ENCODE data around the gene RREB1. TPM values are rescaled to one million over a fixed set of nuclear protein-coding genes. Genes with fewer than 3 reads are reported as not detected.

The RREB1 gene
- total RNA-seq, 1 donor from 2014 or later: 22.4 TPM

DNA sequence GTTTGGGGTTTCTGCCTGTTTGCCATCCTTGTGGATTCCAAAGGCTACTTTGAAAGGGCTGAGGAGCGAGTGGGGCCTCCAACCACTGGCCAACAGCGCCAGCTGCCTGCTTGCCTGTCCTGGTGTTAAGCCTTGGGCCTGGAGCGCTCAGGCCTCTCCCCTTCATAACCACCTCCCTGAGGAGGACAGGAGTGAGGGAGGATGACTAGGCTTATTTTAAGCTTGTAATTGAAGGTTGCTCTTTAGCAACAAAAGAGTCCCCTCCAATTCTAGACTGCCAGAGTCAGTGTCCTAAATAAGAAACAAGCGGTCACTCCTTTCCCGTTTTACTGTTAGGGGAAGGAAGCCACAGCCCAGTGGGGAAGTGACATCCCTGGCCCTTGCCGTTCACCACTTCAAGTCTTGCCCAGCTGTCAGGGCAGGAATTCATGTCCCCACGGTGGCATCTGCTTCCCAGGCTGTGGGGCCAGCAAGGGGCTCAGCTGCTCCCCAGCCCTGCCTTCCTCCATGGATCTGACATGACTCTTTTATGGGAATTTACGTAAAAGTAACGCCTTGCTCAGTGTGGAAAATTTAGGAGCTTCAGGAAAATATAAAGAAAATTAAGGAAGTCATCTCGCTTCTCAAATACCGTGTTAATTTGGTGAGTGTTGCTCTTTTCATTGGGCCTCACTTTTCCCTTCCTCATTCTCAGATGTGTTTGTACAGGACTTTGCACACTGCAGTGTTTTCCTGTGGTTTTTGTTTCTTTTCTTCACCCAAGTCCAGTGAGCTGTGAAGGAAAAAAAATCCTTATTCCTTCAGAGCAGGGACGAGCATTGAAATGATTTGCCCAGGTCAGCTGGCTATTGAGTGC is 147.4 kb downstream of the RREB1 start:
- peaks cover 8 to 12% (median 12%) of the 10 kb centered on the region in 3 donors for H3K36me3 ChIP-seq (ENCODE audit: control insufficient read depth in 3 of 3, insufficient read depth in 3 of 3, low read length in 3 of 3)
- peaks cover under 1 to 11% (median 6%) of the 10 kb centered on the region in 3 donors for H3K4me1 ChIP-seq (ENCODE audit: control insufficient read depth in 3 of 3, insufficient read depth in 3 of 3, low read length in 3 of 3)
- H3K27me3 ChIP-seq (ENCODE audit: control insufficient read depth in 3 of 3, insufficient read depth in 3 of 3, low read length in 3 of 3): no peaks in the 10 kb centered on the region
- H3K27ac ChIP-seq (ENCODE audit: low read depth, low read length): peak overlapping the region; percentile 77
- peaks cover 0 to 3% (median 2%) of the 10 kb centered on the region in 3 donors for H3K9me3 ChIP-seq (ENCODE audit: control insufficient read depth in 3 of 3, low read length in 3 of 3)
- H3K4me3 ChIP-seq (ENCODE audit: low read length in 3 of 3): peak overlapping the region in 1 of 3 donors; percentile 1
- peak overlapping the region in 1 of 3 donors; percentile 8 for H3K9ac ChIP-seq (ENCODE audit: low read depth in 1 of 3, low read length in 3 of 3)

DNA sequence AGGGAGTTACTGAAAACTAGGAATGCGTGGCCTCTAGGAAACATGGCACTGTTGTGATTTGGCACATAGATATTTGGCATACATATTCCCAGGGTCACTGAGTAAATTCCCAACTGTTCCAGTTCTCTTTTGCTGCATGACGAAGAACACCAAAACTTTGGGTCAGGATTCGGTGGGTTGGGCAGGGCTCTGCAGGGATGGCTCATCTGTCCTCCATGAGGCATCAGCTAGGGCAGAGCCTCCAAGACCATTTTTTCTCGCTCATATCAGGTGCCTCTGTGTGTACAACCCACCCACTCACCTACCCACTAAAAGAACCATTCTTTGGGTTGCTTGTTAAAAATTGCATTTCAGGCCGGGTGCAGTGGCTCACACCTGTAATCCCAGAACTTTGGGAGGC is 148.2 kb downstream of the RREB1 start:
- peaks cover 7 to 18% (median 13%) of the 10 kb centered on the region in 3 donors for H3K4me1 ChIP-seq (ENCODE audit: control insufficient read depth in 3 of 3, insufficient read depth in 3 of 3, low read length in 3 of 3)
- no peak overlapping the region for H3K9ac ChIP-seq (ENCODE audit: low read depth in 1 of 3, low read length in 3 of 3)
- H3K27ac ChIP-seq (ENCODE audit: low read depth, low read length): peak overlapping the region; percentile 77

DNA sequence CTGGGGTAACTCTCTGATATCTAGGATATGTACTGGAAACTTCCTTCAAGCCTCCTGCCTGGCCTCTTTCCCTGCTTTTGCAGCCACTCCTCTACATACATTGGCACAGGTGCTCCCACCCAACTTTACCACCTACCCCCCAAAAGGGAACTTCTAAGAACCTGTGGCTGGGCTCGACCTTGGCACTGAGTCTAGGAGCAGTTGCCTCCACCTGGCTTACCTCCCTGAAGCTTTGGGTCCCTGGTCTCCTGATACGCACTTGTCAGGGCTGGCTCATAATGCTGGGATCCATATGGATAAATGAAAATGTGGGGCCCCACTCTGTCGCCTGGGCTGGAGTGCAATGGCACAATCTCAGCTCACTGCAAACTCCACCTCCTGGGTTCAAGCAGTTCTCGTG is 149.0 kb downstream of the RREB1 start:
- H3K27ac ChIP-seq (ENCODE audit: low read depth, low read length): no peak overlapping the region
- peaks cover 4 to 7% (median 5%) of the 10 kb centered on the region in 3 donors for H3K36me3 ChIP-seq (ENCODE audit: control insufficient read depth in 3 of 3, insufficient read depth in 3 of 3, low read length in 3 of 3)
- peaks cover 13 to 24% (median 21%) of the 10 kb centered on the region in 3 donors for H3K4me1 ChIP-seq (ENCODE audit: control insufficient read depth in 3 of 3, insufficient read depth in 3 of 3, low read length in 3 of 3)
- H3K4me3 ChIP-seq (ENCODE audit: low read length in 3 of 3): no peak overlapping the region
- H3K9ac ChIP-seq (ENCODE audit: low read depth in 1 of 3, low read length in 3 of 3): no peak overlapping the region
- H3K27me3 ChIP-seq (ENCODE audit: control insufficient read depth in 3 of 3, insufficient read depth in 3 of 3, low read length in 3 of 3): no peaks in the 10 kb centered on the region
- H3K9me3 ChIP-seq (ENCODE audit: control insufficient read depth in 3 of 3, low read length in 3 of 3): peaks cover 0 to 3% (median 2%) of the 10 kb centered on the region in 3 donors

More for the DNA sequence above, 148.2 kb downstream of the RREB1 start:
- H3K9me3 ChIP-seq (ENCODE audit: control insufficient read depth in 3 of 3, low read length in 3 of 3): peaks cover 0 to 3% (median 2%) of the 10 kb centered on the region in 3 donors
- H3K27me3 ChIP-seq (ENCODE audit: control insufficient read depth in 3 of 3, insufficient read depth in 3 of 3, low read length in 3 of 3): no peaks in the 10 kb centered on the region
- no peak overlapping the region for H3K4me3 ChIP-seq (ENCODE audit: low read length in 3 of 3)
- H3K36me3 ChIP-seq (ENCODE audit: control insufficient read depth in 3 of 3, insufficient read depth in 3 of 3, low read length in 3 of 3): peaks cover 6 to 10% (median 7%) of the 10 kb centered on the region in 3 donors

DNA sequence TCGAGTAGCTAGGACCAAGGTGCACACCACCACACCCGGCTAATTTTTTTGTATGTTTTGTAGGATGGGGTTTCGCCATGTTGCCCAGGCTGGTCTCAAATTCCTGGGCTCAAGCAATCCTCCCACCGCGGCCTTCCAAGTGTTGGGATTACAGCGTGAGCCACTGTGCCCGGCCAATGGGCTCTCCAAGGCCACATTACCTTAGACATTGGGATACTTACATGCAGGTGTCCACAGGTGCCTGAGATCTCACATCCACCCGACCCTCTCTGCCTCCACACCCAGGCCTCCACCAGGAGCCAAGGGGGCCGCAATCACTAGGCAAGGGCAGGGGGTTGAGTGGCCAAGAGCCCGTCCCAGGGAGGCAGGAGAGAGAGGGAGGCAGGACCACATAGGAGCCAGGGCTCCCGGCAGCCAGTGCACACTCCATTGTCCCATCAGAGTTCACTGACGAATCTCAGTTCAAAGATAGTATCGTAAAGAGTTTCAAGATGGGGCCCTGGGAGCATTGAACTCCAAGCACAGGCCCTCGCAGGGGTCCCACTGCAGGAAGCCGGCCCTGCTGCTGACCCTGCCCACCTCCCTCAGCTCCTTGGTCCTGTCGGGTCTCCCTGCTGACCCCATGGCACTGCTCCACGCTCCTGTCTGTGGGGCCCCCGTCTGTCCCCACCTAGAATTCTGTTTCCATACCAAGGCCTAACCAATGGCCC is 149.9 kb downstream of the RREB1 start:
- no peak overlapping the region for H3K4me3 ChIP-seq (ENCODE audit: low read length in 3 of 3)
- H3K27ac ChIP-seq (ENCODE audit: low read depth, low read length): no peak overlapping the region
- peaks cover 17 to 27% (median 25%) of the 10 kb centered on the region in 3 donors for H3K4me1 ChIP-seq (ENCODE audit: control insufficient read depth in 3 of 3, insufficient read depth in 3 of 3, low read length in 3 of 3)
- H3K9me3 ChIP-seq (ENCODE audit: control insufficient read depth in 3 of 3, low read length in 3 of 3): peaks cover 0 to 3% (median 2%) of the 10 kb centered on the region in 3 donors
- H3K9ac ChIP-seq (ENCODE audit: low read depth in 1 of 3, low read length in 3 of 3): no peak overlapping the region
- no peaks in the 10 kb centered on the region for H3K27me3 ChIP-seq (ENCODE audit: control insufficient read depth in 3 of 3, insufficient read depth in 3 of 3, low read length in 3 of 3)
- no peaks in the 10 kb centered on the region for H3K36me3 ChIP-seq (ENCODE audit: control insufficient read depth in 3 of 3, insufficient read depth in 3 of 3, low read length in 3 of 3)

DNA sequence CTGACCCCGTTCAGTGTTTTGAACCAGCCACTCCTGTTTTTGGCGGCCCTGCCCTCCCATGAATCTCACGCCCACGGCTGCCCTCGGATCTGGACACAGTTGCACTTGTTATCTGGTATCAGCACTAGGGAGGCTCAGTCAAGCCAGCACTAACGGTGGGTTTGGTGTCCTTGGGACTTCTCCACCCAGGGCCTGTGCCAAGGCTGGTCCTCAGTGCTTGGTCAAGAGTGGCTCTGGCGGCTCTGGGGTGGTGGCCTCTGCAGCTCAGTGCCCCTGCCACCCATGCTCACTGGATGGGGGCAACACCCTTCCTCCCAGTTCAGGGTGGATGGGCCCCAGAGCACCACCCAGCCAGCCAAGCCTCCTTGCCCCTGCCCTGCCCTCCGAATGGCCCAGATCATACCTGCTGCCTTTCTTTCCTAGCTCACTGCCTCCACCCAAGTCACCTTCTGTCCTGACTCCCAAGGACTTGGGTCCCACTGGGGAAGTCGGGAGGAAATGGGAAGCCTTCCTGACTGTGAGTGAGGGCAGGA is 150.5 kb downstream of the RREB1 start:
- Histone ChIP-seq H3K36me3 (ENCODE audit: control insufficient read depth in 3 of 3, insufficient read depth in 3 of 3, low read length in 3 of 3) (no peaks in the 10 kb centered on the region), H3K4me3 (ENCODE audit: low read length in 3 of 3) (no peak overlapping the region), H3K9me3 (ENCODE audit: control insufficient read depth in 3 of 3, low read length in 3 of 3) (peaks cover 0 to 3% (median 2%) of the 10 kb centered on the region in 3 donors), H3K27me3 (ENCODE audit: control insufficient read depth in 3 of 3, insufficient read depth in 3 of 3, low read length in 3 of 3) (no peaks in the 10 kb centered on the region), H3K9ac (ENCODE audit: low read depth in 1 of 3, low read length in 3 of 3) (no peak overlapping the region), H3K4me1 (ENCODE audit: control insufficient read depth in 3 of 3, insufficient read depth in 3 of 3, low read length in 3 of 3) (peaks cover 17 to 27% (median 25%) of the 10 kb centered on the region in 3 donors), H3K27ac (ENCODE audit: low read depth, low read length) (no peak overlapping the region)

DNA sequence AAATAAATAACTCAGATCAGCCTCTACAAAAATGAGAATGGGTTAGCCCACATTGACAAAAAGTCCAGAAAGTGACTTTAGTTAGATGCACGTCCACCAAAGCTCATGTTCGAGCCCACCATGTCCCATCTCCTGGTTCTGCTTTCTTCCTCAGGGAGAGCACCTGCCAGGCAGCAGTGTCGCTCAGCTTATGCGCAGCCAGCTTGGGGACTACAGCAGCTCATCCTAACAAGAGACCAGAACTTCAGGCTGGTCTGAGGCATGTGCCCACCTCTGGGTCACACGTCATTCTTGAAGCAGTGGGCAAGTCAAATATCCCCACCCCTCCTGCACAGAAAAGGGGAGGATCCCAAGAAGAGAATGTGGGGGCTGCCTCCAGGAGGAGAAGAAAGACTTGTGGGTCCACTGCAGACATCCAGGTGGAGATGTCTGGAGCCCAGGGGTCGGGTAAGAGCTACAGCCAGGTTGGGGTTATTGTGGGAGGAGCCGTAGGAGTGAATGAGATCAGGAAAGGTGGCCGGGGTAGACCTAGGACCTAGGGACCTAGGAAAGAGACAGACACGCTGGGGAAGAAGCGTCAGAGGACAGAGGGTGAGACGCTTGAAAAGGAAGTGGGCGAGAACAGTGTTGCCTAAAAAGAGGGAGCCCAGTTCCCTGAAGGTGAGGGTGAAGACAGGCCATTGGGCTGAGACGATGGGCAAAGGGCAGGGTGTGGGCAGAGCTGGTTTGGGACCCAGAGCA is 152.7 kb downstream of the RREB1 start:
- Histone ChIP-seq H3K27me3 (ENCODE audit: control insufficient read depth in 3 of 3, insufficient read depth in 3 of 3, low read length in 3 of 3) (no peaks in the 10 kb centered on the region), H3K4me1 (ENCODE audit: control insufficient read depth in 3 of 3, insufficient read depth in 3 of 3, low read length in 3 of 3) (peaks cover 17 to 20% (median 19%) of the 10 kb centered on the region in 3 donors), H3K9ac (ENCODE audit: low read depth in 1 of 3, low read length in 3 of 3) (peak overlapping the region; percentile 81 to 94 (median 83)), H3K36me3 (ENCODE audit: control insufficient read depth in 3 of 3, insufficient read depth in 3 of 3, low read length in 3 of 3) (no peaks in the 10 kb centered on the region), H3K27ac (ENCODE audit: low read depth, low read length) (peak overlapping the region; percentile 59), H3K4me3 (ENCODE audit: low read length in 3 of 3) (peak overlapping the region; percentile 80 to 94 (median 88)), H3K9me3 (ENCODE audit: control insufficient read depth in 3 of 3, low read length in 3 of 3) (peaks cover 0 to 3% (median 2%) of the 10 kb centered on the region in 3 donors)

DNA sequence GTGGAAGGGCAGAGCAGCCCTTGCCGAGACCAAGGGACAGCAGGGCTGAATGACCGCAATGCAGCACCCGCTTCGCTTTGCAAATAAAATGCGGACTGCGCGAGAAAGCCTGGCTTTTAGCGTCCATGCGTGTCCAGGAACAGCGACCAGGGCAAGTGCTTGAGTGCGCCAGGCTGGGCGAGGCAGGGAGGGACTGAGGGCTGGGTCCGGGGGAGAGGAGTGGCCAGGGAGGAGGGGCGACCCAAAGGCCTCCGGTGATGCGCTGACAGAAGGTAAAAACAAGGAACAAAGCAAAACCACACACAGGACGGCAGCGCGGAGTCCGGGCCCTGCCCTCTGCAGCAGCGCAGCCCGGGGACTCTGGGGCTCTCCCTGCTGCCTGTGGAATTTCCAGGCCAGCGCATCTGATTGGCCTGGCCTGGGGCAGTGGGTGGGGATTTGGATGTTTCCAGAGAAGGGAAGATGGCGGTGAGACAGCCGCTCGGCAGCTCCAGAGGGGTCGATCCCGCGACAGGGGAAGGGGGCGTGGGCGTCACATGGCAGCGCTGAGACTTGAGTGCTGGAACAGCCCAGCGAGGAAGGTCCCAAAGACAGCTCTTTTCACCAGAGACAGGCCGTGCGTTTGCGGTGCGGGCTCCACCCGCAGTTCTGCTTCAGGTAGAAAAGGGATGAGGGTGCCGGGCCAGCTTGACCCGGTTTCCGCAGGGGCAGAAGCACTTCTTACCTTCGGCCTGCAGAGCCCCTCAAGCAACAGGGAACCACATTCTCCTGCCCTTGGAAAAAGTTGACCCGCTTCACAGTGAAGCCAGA is 153.5 kb downstream of the RREB1 start:
- Histone ChIP-seq H3K4me3 (ENCODE audit: low read length in 3 of 3) (peak overlapping the region; percentile 80 to 94 (median 88)), H3K4me1 (ENCODE audit: control insufficient read depth in 3 of 3, insufficient read depth in 3 of 3, low read length in 3 of 3) (peaks cover 17 to 20% (median 18%) of the 10 kb centered on the region in 3 donors), H3K27ac (ENCODE audit: low read depth, low read length) (peak overlapping the region; percentile 59), H3K27me3 (ENCODE audit: control insufficient read depth in 3 of 3, insufficient read depth in 3 of 3, low read length in 3 of 3) (no peaks in the 10 kb centered on the region), H3K9me3 (ENCODE audit: control insufficient read depth in 3 of 3, low read length in 3 of 3) (no peaks in the 10 kb centered on the region), H3K9ac (ENCODE audit: low read depth in 1 of 3, low read length in 3 of 3) (peak overlapping the region; percentile 81 to 94 (median 83)), H3K36me3 (ENCODE audit: control insufficient read depth in 3 of 3, insufficient read depth in 3 of 3, low read length in 3 of 3) (no peaks in the 10 kb centered on the region)

DNA sequence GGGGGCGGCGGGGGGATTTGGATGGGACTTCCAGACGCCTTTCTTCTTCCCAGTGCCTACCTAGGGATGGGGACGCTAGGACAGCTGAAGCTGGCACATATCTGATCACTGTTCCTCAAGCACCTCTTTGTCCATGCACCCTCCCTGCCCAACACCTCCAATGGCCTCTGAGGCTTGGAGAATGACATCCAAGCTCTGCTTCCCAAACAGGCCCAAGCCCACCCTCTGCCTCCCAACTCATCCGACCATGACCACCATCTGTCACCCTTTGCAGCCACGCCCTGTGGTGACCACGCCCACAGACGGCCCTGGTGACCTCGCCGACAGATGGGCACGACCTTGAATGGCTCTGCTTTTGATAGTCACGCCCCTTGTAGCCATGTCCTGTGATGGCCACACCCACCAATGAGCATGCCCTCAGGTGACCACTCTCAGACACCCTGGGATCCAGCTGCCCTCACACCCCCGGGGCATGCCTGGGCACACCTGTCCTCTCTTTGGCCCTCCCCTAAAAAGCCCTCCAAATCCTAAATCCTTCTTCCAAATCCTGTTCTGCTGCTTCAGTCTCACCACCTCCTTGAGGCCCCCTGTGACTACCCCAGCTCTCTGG is 154.2 kb downstream of the RREB1 start:
- Histone ChIP-seq H3K9me3 (ENCODE audit: control insufficient read depth in 3 of 3, low read length in 3 of 3) (no peaks in the 10 kb centered on the region), H3K9ac (ENCODE audit: low read depth in 1 of 3, low read length in 3 of 3) (peak overlapping the region in 2 of 3 donors; percentile 81 to 94)

More for the DNA sequence above, 154.2 kb downstream of the RREB1 start:
- Histone ChIP-seq H3K4me1 (ENCODE audit: control insufficient read depth in 3 of 3, insufficient read depth in 3 of 3, low read length in 3 of 3) (peaks cover 17 to 20% (median 18%) of the 10 kb centered on the region in 3 donors), H3K4me3 (ENCODE audit: low read length in 3 of 3) (peak overlapping the region; percentile 80 to 94 (median 88)), H3K36me3 (ENCODE audit: control insufficient read depth in 3 of 3, insufficient read depth in 3 of 3, low read length in 3 of 3) (no peaks in the 10 kb centered on the region), H3K27me3 (ENCODE audit: control insufficient read depth in 3 of 3, insufficient read depth in 3 of 3, low read length in 3 of 3) (no peaks in the 10 kb centered on the region), H3K27ac (ENCODE audit: low read depth, low read length) (peak overlapping the region; percentile 59)

All from skeletal muscle tissue (tissue), 4 donors.